Liver (tissue), 9 donors: Measurements from ENCODE around the gene SLX4. TPM values are rescaled to one million over a fixed set of nuclear protein-coding genes. Genes with fewer than 3 reads are reported as not detected.
A peak's percentile ranks its signal among the peaks of the same experiment; 100 is the strongest.
"Not testable (repeated sequence)": the region's sequence is repeated elsewhere in the genome, so short reads cannot be mapped to it uniquely, and the experiment has no call there.

Experiments
- DNase-seq: peaks from one replicate; pipeline ENCODE4 v3.0.0-alpha.2; 2017; ENCODE audit warnings: low spot score
- H3K27ac ChIP-seq, 2 donors: one replicate each; pipeline ENCODE4 v1.7.0; 2013; ENCODE audit warnings: inconsistent platforms in 2 of 2, low read length in 2 of 2, control low read depth in 1 of 2, low read depth in 1 of 2, mild to moderate bottlenecking in 1 of 2
- H3K27me3 ChIP-seq, 4 donors: one replicate each; pipeline versions ENCODE4 v1.6.1 to v1.7.0; 2013; ENCODE audit warnings: low read length in 3 of 4, inconsistent platforms in 1 of 4, mild to moderate bottlenecking in 1 of 4, moderate library complexity in 1 of 4; ENCODE audit not compliant: control insufficient read depth in 4 of 4, insufficient read depth in 4 of 4
- H3K36me3 ChIP-seq, 4 donors: one replicate each; pipeline versions ENCODE4 v1.6.1 to v1.7.0; 2013; ENCODE audit warnings: low read length in 3 of 4, mild to moderate bottlenecking in 3 of 4, low read depth in 1 of 4, moderate library complexity in 1 of 4; ENCODE audit not compliant: control insufficient read depth in 4 of 4, insufficient read depth in 3 of 4
- H3K4me1 ChIP-seq, 4 donors: one replicate each; pipeline versions ENCODE4 v1.6.1 to v1.7.0; 2013; ENCODE audit warnings: low read length in 3 of 4, mild to moderate bottlenecking in 3 of 4, moderate library complexity in 1 of 4; ENCODE audit not compliant: control insufficient read depth in 4 of 4, insufficient read depth in 4 of 4
- H3K4me3 ChIP-seq, 3 donors: one replicate each; pipeline versions ENCODE4 v1.6.1 to v1.7.0; 2013; ENCODE audit warnings: low read length in 3 of 3, control low read depth in 1 of 3, low read depth in 1 of 3, mild to moderate bottlenecking in 1 of 3
- H3K9ac ChIP-seq, 2 donors: one replicate each; pipeline ENCODE4 v1.7.0; 2013; ENCODE audit warnings: low read length in 2 of 2, mild to moderate bottlenecking in 2 of 2, moderate library complexity in 2 of 2, control low read depth in 1 of 2, low read depth in 1 of 2
- H3K9me3 ChIP-seq, 4 donors: one replicate each; pipeline versions ENCODE4 v1.6.1 to v1.7.0; 2013; ENCODE audit warnings: low read length in 3 of 4; ENCODE audit not compliant: control insufficient read depth in 4 of 4
- FOXA1 ChIP-seq: IDR thresholded peaks from 2 replicates; pipeline ENCODE4 v1.6.1; 2016; ENCODE audit warnings: antibody characterized with exemption
- FOXA2 ChIP-seq: IDR thresholded peaks from 2 replicates; pipeline ENCODE4 v1.6.1; 2016; ENCODE audit warnings: antibody characterized with exemption
- GABPA ChIP-seq, 2 donors: IDR thresholded peaks in 1 of 2; conservative IDR thresholded peaks in 1 of 2; 2 replicates each; pipeline ENCODE4 v1.6.1; 2016; ENCODE audit warnings: antibody characterized with exemption in 2 of 2, mild to moderate bottlenecking in 1 of 2, moderate library complexity in 1 of 2
- HNF4A ChIP-seq, 2 donors: conservative IDR thresholded peaks; 2 replicates each; pipeline ENCODE4 v1.6.1; 2016; ENCODE audit warnings: antibody characterized with exemption in 2 of 2, mild to moderate bottlenecking in 2 of 2
- HNF4G ChIP-seq: IDR thresholded peaks from 2 replicates; pipeline ENCODE4 v1.6.1; 2016; ENCODE audit warnings: antibody characterized with exemption
- JUND ChIP-seq, 2 donors: IDR thresholded peaks; 2 replicates each; pipeline ENCODE4 v1.6.1; 2016; ENCODE audit warnings: antibody characterized with exemption in 2 of 2
- NR2F2 ChIP-seq: IDR thresholded peaks from 2 replicates; pipeline ENCODE4 v1.6.1; 2016; ENCODE audit warnings: antibody characterized with exemption
- RAD21 ChIP-seq, 2 donors: IDR thresholded peaks; 2 replicates each; pipeline ENCODE4 v1.6.1; 2016; ENCODE audit warnings: antibody characterized with exemption in 2 of 2, mild to moderate bottlenecking in 2 of 2
- REST ChIP-seq: IDR thresholded peaks from 2 replicates; pipeline ENCODE4 v1.6.1; 2016; ENCODE audit warnings: antibody characterized with exemption, mild to moderate bottlenecking
- RXRA ChIP-seq, 2 donors: IDR thresholded peaks; 2 replicates each; pipeline ENCODE4 v1.6.1; 2017 to 2018; ENCODE audit warnings: antibody characterized with exemption in 2 of 2, mild to moderate bottlenecking in 1 of 2
- SP1 ChIP-seq: IDR thresholded peaks from 2 replicates; pipeline ENCODE4 v1.6.1; 2018; ENCODE audit warnings: antibody characterized with exemption, mild to moderate bottlenecking
- YY1 ChIP-seq: IDR thresholded peaks from 2 replicates; pipeline ENCODE4 v1.6.1; 2016; ENCODE audit warnings: antibody characterized with exemption, mild to moderate bottlenecking
- WGBS: extraction: QIAGEN DNeasy Blood & Tissue Kit; methylation state at CpG from one replicate; pipeline ENCODE4 v1.1.7; 2013; 5-methylcytosine and 5-hydroxymethylcytosine counted together
- polyA plus RNA-seq, 2 donors: library from polyadenylated mRNA; stranded (reverse) in 1 of 2; unstranded in 1 of 2; fragments of 200-250 nt in 1 of 2; fragments of >200 nt in 1 of 2; fragmentation: Nextera tagmentation in 1 of 2; extraction: Ambion mirVana in 1 of 2; gene quantifications; one replicate each; pipeline versions ENCODE4 v1.2.1 to v1.2.3, GENCODE V29; 2013 to 2015
- total RNA-seq, 2 donors: library from RNA; depleted of rRNA; stranded (reverse); fragments of >200 nt; gene quantifications; one replicate each; pipeline ENCODE4 v1.2.3, GENCODE V29; 2014
- TF ChIP-seq, protein P1 (sequence below): IDR thresholded peaks from 2 replicates; pipeline ENCODE4 v1.6.1; 2016; ENCODE audit warnings: antibody characterized with exemption
- TF ChIP-seq, protein P2 (sequence below): fragments of 150-350 bp; IDR thresholded peaks from 2 replicates; pipeline ENCODE4 v1.5.1; 2017; ENCODE audit warnings: improper control_type of control experiment, low read depth, low read length; ENCODE audit not compliant: missing input control
- donor health status: healthy.
- donor health status: healthy.
- donor health status: healthy.
- donor health status: healthy.
- donor health status: healthy.

Gene SLX4
- total and polyA plus RNA-seq, 4 donors: 0.32 to 4.9 (median 1.3) TPM

DNA sequence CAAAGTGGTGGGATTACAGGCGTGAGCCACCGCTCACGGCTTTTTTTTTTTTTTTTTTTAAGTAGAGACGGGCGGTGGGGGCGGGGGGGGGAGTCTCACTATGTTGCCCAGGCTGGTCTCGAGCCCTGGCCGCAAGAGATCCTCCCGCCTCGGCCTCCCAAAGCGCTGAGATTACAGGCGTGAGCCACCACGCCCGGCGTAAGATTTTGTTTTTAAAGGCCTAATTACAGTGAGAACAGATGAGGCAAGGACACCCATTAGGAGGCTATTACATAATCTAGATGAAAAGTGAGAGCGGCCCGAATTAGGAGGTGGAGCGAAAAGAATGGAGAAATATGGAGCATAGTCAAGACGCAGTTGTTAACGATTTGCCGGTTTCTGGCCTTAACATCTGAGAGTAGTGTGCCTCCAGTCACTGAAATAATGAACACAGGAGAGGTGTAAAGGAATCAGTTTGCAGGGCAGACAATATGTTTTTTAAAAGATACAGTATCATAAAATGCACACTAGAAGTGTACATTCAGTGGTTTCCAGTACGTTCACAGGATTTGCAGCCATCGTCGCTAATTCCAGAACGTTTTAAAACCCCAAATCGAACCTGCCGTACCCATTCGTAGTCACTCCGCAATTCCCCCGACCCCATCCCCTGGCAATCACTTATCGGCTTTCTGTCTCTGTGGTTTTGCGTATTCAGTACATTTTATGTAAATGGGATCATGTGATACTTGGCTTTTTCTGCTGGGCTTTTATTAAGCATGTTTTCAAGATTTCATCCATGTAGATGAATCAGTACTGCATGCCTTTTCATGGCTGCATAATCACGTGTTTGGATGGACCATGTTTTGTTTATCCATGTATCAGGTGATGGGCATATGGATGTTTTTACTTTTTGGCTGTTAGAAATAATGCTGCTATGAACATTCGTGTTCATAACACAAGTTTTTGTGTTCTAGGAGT, 1.4 kb upstream of the SLX4 start:
- peak overlapping the region in 2 of 3 donors; percentile 92 to 99 for H3K4me3 ChIP-seq
- DNase-seq: no peak
- no peak overlapping the region for H3K27ac ChIP-seq

DNA sequence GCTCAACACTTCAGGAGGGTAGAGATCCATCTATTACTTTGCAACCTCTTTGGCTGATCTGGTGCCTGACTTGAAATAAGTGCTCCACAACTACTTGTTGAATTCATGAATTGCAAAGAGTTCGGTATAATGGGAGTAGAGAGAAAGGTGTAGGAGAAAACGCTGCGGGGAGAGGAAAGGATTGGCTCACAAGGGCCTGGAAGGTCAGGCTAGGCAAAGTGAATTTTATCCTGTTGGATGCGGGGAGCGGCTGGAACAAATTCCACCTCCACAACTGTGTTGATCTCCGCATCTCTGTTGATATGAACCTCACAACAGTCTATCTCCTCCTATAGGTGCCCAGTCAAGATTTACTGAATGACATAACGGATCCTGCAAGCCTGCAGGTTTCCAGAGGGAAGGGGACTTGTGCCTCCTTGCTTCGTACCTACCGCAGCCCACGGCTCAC, 684 bp downstream of the SLX4 start:
- H3K27ac ChIP-seq: peak overlapping the region in 1 of 2 donors; percentile 72
- H3K4me3 ChIP-seq: peak overlapping the region; percentile 68 to 99 (median 92)
- no peaks in the 10 kb centered on the region for H3K9me3 ChIP-seq
- H3K9ac ChIP-seq: peak overlapping the region; percentile 63 to 86
- 3% methylated on average over 10 of the region's 10 CpGs for WGBS
- H3K36me3 ChIP-seq: peaks cover 0 to 2% (median 0%) of the 10 kb centered on the region in 4 donors
- DNase-seq: no peak
- no peak for TF ChIP-seq GABPA (IDR thresholded peaks at IDR 0.05 in 1 of 2, conservative IDR thresholded peaks at IDR 0.05 in 1 of 2)
- no peak for TF ChIP-seq HNF4G
- TF ChIP-seq, protein P1, sequence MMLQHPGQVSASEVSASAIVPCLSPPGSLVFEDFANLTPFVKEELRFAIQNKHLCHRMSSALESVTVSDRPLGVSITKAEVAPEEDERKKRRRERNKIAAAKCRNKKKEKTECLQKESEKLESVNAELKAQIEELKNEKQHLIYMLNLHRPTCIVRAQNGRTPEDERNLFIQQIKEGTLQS: no peak
- TF ChIP-seq NR2F2: no peak
- TF ChIP-seq SP1: no peak
- TF ChIP-seq FOXA2: no peak
- TF ChIP-seq, protein P2, sequence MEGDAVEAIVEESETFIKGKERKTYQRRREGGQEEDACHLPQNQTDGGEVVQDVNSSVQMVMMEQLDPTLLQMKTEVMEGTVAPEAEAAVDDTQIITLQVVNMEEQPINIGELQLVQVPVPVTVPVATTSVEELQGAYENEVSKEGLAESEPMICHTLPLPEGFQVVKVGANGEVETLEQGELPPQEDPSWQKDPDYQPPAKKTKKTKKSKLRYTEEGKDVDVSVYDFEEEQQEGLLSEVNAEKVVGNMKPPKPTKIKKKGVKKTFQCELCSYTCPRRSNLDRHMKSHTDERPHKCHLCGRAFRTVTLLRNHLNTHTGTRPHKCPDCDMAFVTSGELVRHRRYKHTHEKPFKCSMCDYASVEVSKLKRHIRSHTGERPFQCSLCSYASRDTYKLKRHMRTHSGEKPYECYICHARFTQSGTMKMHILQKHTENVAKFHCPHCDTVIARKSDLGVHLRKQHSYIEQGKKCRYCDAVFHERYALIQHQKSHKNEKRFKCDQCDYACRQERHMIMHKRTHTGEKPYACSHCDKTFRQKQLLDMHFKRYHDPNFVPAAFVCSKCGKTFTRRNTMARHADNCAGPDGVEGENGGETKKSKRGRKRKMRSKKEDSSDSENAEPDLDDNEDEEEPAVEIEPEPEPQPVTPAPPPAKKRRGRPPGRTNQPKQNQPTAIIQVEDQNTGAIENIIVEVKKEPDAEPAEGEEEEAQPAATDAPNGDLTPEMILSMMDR: no peak
- no peak for TF ChIP-seq FOXA1
- peaks cover 3 to 39% (median 31%) of the 10 kb centered on the region in 4 donors for H3K4me1 ChIP-seq
- H3K27me3 ChIP-seq: no peaks in the 10 kb centered on the region

More for the DNA sequence above, 1.4 kb upstream of the SLX4 start:
- Histone ChIP-seq H3K9ac (no peak overlapping the region), H3K4me1 (peaks cover 3 to 38% (median 31%) of the 10 kb centered on the region in 4 donors), H3K27me3 (no peaks in the 10 kb centered on the region), H3K9me3 (no peaks in the 10 kb centered on the region), H3K36me3 (no peaks in the 10 kb centered on the region)
- TF ChIP-seq HNF4G: no peak
- TF ChIP-seq, protein P1: no peak
- no peak for TF ChIP-seq NR2F2
- no peak for TF ChIP-seq HNF4A (conservative IDR thresholded peaks at IDR 0.05)
- 86% methylated on average over 34 of the region's 34 CpGs for WGBS

GRCh38 chr16:3609895-3610697, 1.3 kb downstream of the SLX4 start:
- peaks cover 0 to 2% (median 0%) of the 10 kb centered on the region in 4 donors for H3K36me3 ChIP-seq
- H3K4me3 ChIP-seq: peak overlapping the region in 1 of 3 donors; percentile 99
- no peaks in the 10 kb centered on the region for H3K9me3 ChIP-seq
- H3K9ac ChIP-seq: no peak overlapping the region
- TF ChIP-seq HNF4A (conservative IDR thresholded peaks at IDR 0.05) (peak; percentile 33 to 51), REST (no peak), YY1 (peak; percentile 15), GABPA (IDR thresholded peaks at IDR 0.05 in 1 of 2, conservative IDR thresholded peaks at IDR 0.05 in 1 of 2) (peak in 1 of 2 donors; percentile 23), RAD21 (IDR thresholded peaks at IDR 0.05) (no peak), RXRA (IDR thresholded peaks at IDR 0.05) (peak in 1 of 2 donors; percentile 53), FOXA1 (peak; percentile 82), FOXA2 (peak; percentile 93), JUND (IDR thresholded peaks at IDR 0.05) (no peak)
- no peaks in the 10 kb centered on the region for H3K27me3 ChIP-seq
- WGBS: 59% methylated on average over 14 of the region's 14 CpGs
- DNase-seq: no peak
- peaks cover 3 to 39% (median 31%) of the 10 kb centered on the region in 4 donors for H3K4me1 ChIP-seq
- H3K27ac ChIP-seq: peak overlapping the region in 1 of 2 donors; percentile 3

DNA sequence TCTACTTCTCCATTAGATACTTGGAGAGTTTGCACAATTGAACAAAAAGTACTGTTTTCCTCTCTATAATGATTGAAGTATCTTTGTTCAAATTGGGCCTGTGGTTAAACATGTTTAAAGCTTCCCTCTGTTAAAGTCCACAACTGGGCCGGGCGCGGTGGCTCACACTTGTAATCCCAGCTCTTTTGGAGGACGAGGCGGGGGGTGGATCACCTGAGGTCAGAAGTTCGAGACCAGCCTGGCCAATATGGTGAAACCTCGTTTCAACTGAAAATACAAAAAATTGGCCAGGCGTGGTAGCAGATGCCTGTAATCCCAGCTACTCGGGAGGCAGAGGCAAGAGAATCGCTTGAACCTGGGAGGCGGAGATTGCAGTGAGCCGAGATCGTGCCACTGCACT, 2.4 kb downstream of the SLX4 start:
- not testable (repeated sequence) for DNase-seq, H3K27me3 ChIP-seq, H3K4me3 ChIP-seq, H3K36me3 ChIP-seq, H3K9me3 ChIP-seq, H3K27ac ChIP-seq, H3K9ac ChIP-seq
- WGBS: 94% methylated on average over 13 of the region's 13 CpGs
- peaks cover 3 to 39% (median 31%) of the 10 kb centered on the region in 4 donors for H3K4me1 ChIP-seq
